ENCODE results near the gene SCAF4.

SCAF4 gene

GRCh38 chr21:31710586-31710985 lies 21.3 kb downstream of the SCAF4 start:
- no peak for DNase-seq

- DNase-seq = no peak
Observed at GRCh38 chr21:31708541-31708940, 23.4 kb downstream of the SCAF4 start.

- DNase-seq = no peak
Observed at GRCh38 chr21:31707499-31707898, 24.4 kb downstream of the SCAF4 start.

GRCh38 chr21:31706562-31706961 lies 25.4 kb downstream of the SCAF4 start:
- no peak for DNase-seq

GRCh38 chr21:31700040-31700439 lies 31.9 kb downstream of the SCAF4 start:
- DNase-seq = no peak

- DNase-seq = no peak
Observed at GRCh38 chr21:31698461-31698860, 33.5 kb downstream of the SCAF4 start.

- DNase-seq = no peak
Observed at GRCh38 chr21:31696424-31696823, 35.5 kb downstream of the SCAF4 start.

GRCh38 chr21:31693222-31693621 lies 38.7 kb downstream of the SCAF4 start:
- no peak for DNase-seq

- DNase-seq = no peak
Observed at GRCh38 chr21:31688603-31689368, 43.1 kb downstream of the SCAF4 start.

GRCh38 chr21:31687108-31687507 lies 44.8 kb downstream of the SCAF4 start:
- no peak for DNase-seq

GRCh38 chr21:31686272-31686915 lies 45.5 kb downstream of the SCAF4 start:
- no peak for DNase-seq

- no peak for DNase-seq
Observed at GRCh38 chr21:31684918-31685317, 47.0 kb downstream of the SCAF4 start.

- no peak for DNase-seq
Observed at GRCh38 chr21:31683029-31683428, 48.9 kb downstream of the SCAF4 start.

- no peak for DNase-seq
Observed at GRCh38 chr21:31682620-31683019, 49.3 kb downstream of the SCAF4 start.

GRCh38 chr21:31678478-31678877 lies 53.4 kb downstream of the SCAF4 start:
- DNase-seq = no peak

- no peak for DNase-seq
Observed at GRCh38 chr21:31677047-31677446, 54.9 kb downstream of the SCAF4 start.

GRCh38 chr21:31675960-31676359 lies 56.0 kb downstream of the SCAF4 start:
- no peak for DNase-seq

- DNase-seq = no peak
Observed at GRCh38 chr21:31675318-31675717, 56.6 kb downstream of the SCAF4 start.

GRCh38 chr21:31673321-31673912 lies 58.5 kb downstream of the SCAF4 start:
- no peak for DNase-seq

- no peak for DNase-seq
Observed at GRCh38 chr21:31671931-31672330, 60.0 kb downstream of the SCAF4 start.

GRCh38 chr21:31671146-31671716 lies 60.7 kb downstream of the SCAF4 start:
- DNase-seq = no peak

- no peak for DNase-seq
Observed at GRCh38 chr21:31670070-31670469, 61.8 kb downstream of the SCAF4 start.

- no peak for DNase-seq
Observed at GRCh38 chr21:31668651-31669491, 63.0 kb downstream of the SCAF4 start.

Measured in NCI-H1092 (cell line).